GM12878 (cell line): ENCODE measurements around the gene EBI3. TPM values are rescaled to one million over a fixed set of nuclear protein-coding genes. Genes with fewer than 3 reads are reported as not detected.

Experiments
- ATF3 ChIP-seq: IDR thresholded peaks from 2 replicates; pipeline ENCODE4 v1.6.1; 2011; ENCODE audit warnings: low read depth, mild to moderate bottlenecking, low read length, moderate library complexity, borderline replicate concordance; ENCODE audit errors: extremely low read depth
- BACH1 ChIP-seq: fragments of 450-650 bp; IDR thresholded peaks from 2 replicates; pipeline ENCODE4 v1.6.1; 2017; ENCODE audit warnings: mild to moderate bottlenecking, borderline replicate concordance
- CUX1 ChIP-seq: IDR thresholded peaks from 2 replicates; pipeline ENCODE4 v1.6.1; 2012; ENCODE audit warnings: improper control_type of control experiment, low read depth, low read length; ENCODE audit not compliant: insufficient replicate concordance
- HCFC1 ChIP-seq: fragments of 150-350 bp; IDR thresholded peaks from 2 replicates; pipeline ENCODE4 v1.6.1; 2014; ENCODE audit warnings: low read length
- HDGF ChIP-seq: fragments of 450-650 bp; IDR thresholded peaks from 2 replicates; pipeline ENCODE4 v1.6.1; 2016; ENCODE audit warnings: antibody characterized with exemption
- IRF5 ChIP-seq: fragments of 450-650 bp; IDR thresholded peaks from 2 replicates; pipeline ENCODE4 v1.6.1; 2017; ENCODE audit warnings: borderline replicate concordance
- NFXL1 ChIP-seq: fragments of 450-650 bp; IDR thresholded peaks from 2 replicates; pipeline ENCODE4 v1.6.1; 2017; ENCODE audit warnings: antibody characterized with exemption, mild to moderate bottlenecking, borderline replicate concordance
- NFYA ChIP-seq: IDR thresholded peaks from 2 replicates; pipeline ENCODE4 v1.6.1; 2011; ENCODE audit warnings: low read depth, mild to moderate bottlenecking, low read length, improper control_type of control experiment, borderline replicate concordance
- NFYB ChIP-seq: IDR thresholded peaks from 2 replicates; pipeline ENCODE4 v1.6.1; 2011; ENCODE audit warnings: low read depth, mild to moderate bottlenecking, low read length, improper control_type of control experiment, moderate library complexity; ENCODE audit not compliant: insufficient read depth
- POLR2A ChIP-seq: IDR thresholded peaks from 2 replicates; pipeline ENCODE4 v1.6.1; 2011; ENCODE audit warnings: low read depth, mild to moderate bottlenecking, low read length
- SMAD1 ChIP-seq: fragments of 450-650 bp; IDR thresholded peaks from 2 replicates; pipeline ENCODE4 v1.6.1; 2018; ENCODE audit warnings: mild to moderate bottlenecking, low read depth; ENCODE audit not compliant: partially characterized antibody
- SPI1 ChIP-seq: IDR thresholded peaks from 2 replicates; pipeline ENCODE4 v1.6.1; 2011; ENCODE audit warnings: low read depth, mild to moderate bottlenecking, low read length, moderate library complexity, borderline replicate concordance; ENCODE audit not compliant: insufficient read depth
- STAT3 ChIP-seq: IDR thresholded peaks from 2 replicates; pipeline ENCODE4 v1.6.1; 2011; ENCODE audit warnings: low read depth, low read length, improper control_type of control experiment
- ZNF274 ChIP-seq: IDR thresholded peaks from one replicate; pipeline ENCODE4 v1.8.0; 2011; ENCODE audit not compliant: insufficient read length, insufficient read depth
- ZSCAN29 ChIP-seq: fragments of 450-650 bp; IDR thresholded peaks from 2 replicates; pipeline ENCODE4 v1.6.1; 2017; ENCODE audit warnings: mild to moderate bottlenecking, moderate library complexity
- polyA plus RNA-seq, 11 experiments: library from polyadenylated mRNA; depleted of rRNA in 4 of 11; unstranded in 6 of 11; stranded (reverse) in 5 of 11; fragments of >200 nt; fragmentation: Nextera tagmentation in 4 of 11; fragmentation: Illumina TruSeq in 1 of 11; extraction: Ambion mirVana in 4 of 11; extraction: Trizol in 1 of 11; gene quantifications; 1 replicate in 1 of 11; 2 replicates in 10 of 11; pipeline versions ENCODE4 v1.2.1 to v1.2.3, GENCODE V29; 2011 to 2016; ENCODE audit warnings: inconsistent platforms in 2 of 11, missing spikeins in 2 of 11, low read depth in 1 of 11
- total RNA-seq, 4 experiments: library from RNA; depleted of rRNA in 3 of 4; stranded (reverse); fragments of >200 nt in 3 of 4; fragmentation: Illumina TruSeq in 1 of 4; extraction: Trizol in 1 of 4; gene quantifications; 2 replicates each; pipeline versions ENCODE4 v1.2.1 to v1.2.3, GENCODE V29; 2013 to 2021
- TF ChIP-seq, protein P1 (sequence below): fragments of 450-650 bp; formaldehyde crosslinking; IDR thresholded peaks from 2 replicates; pipeline ENCODE4 v1.4.0; 2020; ENCODE audit warnings: mild to moderate bottlenecking, moderate library complexity
- TF ChIP-seq, protein P2 (sequence below): IDR thresholded peaks from 2 replicates; pipeline ENCODE4 v1.6.1; 2012; ENCODE audit warnings: low read depth, low read length, improper control_type of control experiment

Gene EBI3
- total and polyA plus RNA-seq, 10 of the 15 experiments (the other 5 are each of a cell fraction or from before 2014, with no cell fraction given) = 22.0 to 288 (median 186) TPM

- TF ChIP-seq IRF5 (no peak), STAT3 (no peak), BACH1 (peak; percentile 80), NFYA (no peak), NFXL1 (peak; percentile 100), ATF3 (no peak), POLR2A (peak; percentile 84), HCFC1 (no peak), NFYB (no peak), CUX1 (peak; percentile 79), ZSCAN29 (no peak), SPI1 (peak; percentile 80; the same call in 1 of the 2 replicates), SMAD1 (peak; percentile 69), ZNF274 (no peak), HDGF (peak; percentile 37; the same call in 1 of the 2 replicates)
- TF ChIP-seq, protein P1, sequence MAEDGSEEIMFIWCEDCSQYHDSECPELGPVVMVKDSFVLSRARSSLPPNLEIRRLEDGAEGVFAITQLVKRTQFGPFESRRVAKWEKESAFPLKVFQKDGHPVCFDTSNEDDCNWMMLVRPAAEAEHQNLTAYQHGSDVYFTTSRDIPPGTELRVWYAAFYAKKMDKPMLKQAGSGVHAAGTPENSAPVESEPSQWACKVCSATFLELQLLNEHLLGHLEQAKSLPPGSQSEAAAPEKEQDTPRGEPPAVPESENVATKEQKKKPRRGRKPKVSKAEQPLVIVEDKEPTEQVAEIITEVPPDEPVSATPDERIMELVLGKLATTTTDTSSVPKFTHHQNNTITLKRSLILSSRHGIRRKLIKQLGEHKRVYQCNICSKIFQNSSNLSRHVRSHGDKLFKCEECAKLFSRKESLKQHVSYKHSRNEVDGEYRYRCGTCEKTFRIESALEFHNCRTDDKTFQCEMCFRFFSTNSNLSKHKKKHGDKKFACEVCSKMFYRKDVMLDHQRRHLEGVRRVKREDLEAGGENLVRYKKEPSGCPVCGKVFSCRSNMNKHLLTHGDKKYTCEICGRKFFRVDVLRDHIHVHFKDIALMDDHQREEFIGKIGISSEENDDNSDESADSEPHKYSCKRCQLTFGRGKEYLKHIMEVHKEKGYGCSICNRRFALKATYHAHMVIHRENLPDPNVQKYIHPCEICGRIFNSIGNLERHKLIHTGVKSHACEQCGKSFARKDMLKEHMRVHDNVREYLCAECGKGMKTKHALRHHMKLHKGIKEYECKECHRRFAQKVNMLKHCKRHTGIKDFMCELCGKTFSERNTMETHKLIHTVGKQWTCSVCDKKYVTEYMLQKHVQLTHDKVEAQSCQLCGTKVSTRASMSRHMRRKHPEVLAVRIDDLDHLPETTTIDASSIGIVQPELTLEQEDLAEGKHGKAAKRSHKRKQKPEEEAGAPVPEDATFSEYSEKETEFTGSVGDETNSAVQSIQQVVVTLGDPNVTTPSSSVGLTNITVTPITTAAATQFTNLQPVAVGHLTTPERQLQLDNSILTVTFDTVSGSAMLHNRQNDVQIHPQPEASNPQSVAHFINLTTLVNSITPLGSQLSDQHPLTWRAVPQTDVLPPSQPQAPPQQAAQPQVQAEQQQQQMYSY (CRISPR knock-in tag) = no peak
- TF ChIP-seq, protein P2, sequence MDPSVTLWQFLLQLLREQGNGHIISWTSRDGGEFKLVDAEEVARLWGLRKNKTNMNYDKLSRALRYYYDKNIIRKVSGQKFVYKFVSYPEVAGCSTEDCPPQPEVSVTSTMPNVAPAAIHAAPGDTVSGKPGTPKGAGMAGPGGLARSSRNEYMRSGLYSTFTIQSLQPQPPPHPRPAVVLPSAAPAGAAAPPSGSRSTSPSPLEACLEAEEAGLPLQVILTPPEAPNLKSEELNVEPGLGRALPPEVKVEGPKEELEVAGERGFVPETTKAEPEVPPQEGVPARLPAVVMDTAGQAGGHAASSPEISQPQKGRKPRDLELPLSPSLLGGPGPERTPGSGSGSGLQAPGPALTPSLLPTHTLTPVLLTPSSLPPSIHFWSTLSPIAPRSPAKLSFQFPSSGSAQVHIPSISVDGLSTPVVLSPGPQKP = no peak
These were observed at the start of gene EBI3 (continued) for GRCh38 chr19:4229179-4229931.
